Lower leg skin (tissue), 3 donors: ENCODE measurements around the gene EID2.

ENCODE experiments used
- CTCF ChIP-seq, 3 donors: fragments of 450-650 bp; IDR thresholded peaks; one replicate each; pipeline ENCODE4 v1.5.1; 2016; ENCODE audit warnings: antibody characterized with exemption in 3 of 3, mild to moderate bottlenecking in 3 of 3, moderate library complexity in 2 of 3
- POLR2A ChIP-seq, 2 donors: fragments of 450-650 bp; IDR thresholded peaks; one replicate each; pipeline ENCODE4 v1.6.1; 2016 to 2017; ENCODE audit warnings: antibody characterized with exemption in 2 of 2, mild to moderate bottlenecking in 1 of 2, moderate library complexity in 1 of 2

GRCh38 chr19:39492788-39493187 is 47.2 kb downstream of the EID2 start:
- no peak for TF ChIP-seq CTCF (IDR thresholded peaks at IDR 0.05)
- TF ChIP-seq POLR2A (IDR thresholded peaks at IDR 0.05), result no peak
